K562 (cell line): ENCODE data around the gene DBP. TPM values are rescaled to one million over a fixed set of nuclear protein-coding genes. Genes with fewer than 3 reads are reported as not detected.
A peak's percentile ranks its signal among the peaks of the same experiment; 100 is the strongest.

Experiments used
- BACH1 ChIP-seq: fragments of 200-800 bp; sonication (Bioruptor generic); IDR thresholded peaks from 2 replicates; pipeline ENCODE4 v1.6.1; 2016; ENCODE audit warnings: missing genetic modification characterization, missing compliant biosample characterization
- CC2D1A ChIP-seq: fragments of 450-650 bp; IDR thresholded peaks from 2 replicates; pipeline ENCODE4 v1.6.1; 2017; ENCODE audit warnings: mild to moderate bottlenecking
- ETV6 ChIP-seq, 3 experiments: fragments of 150-350 bp in 1 of 3; sonication (generic) in 1 of 3; formaldehyde crosslinking in 1 of 3; IDR thresholded peaks; 2 replicates each; pipeline versions ENCODE4 v1.6.1 to v1.8.0; 2014 to 2022; ENCODE audit warnings: borderline replicate concordance in 2 of 3, low read depth in 2 of 3, antibody characterized with exemption in 1 of 3, low read length in 1 of 3, mild to moderate bottlenecking in 1 of 3, missing genetic modification reagents in 1 of 3
- HMGN3 ChIP-seq: IDR thresholded peaks from 2 replicates; pipeline ENCODE4 v1.6.1; 2011; ENCODE audit warnings: borderline replicate concordance, low read depth, mild to moderate bottlenecking, mixed read lengths, low read length; ENCODE audit not compliant: insufficient read length; ENCODE audit errors: extremely low read depth
- KLF10 ChIP-seq: fragments of 250-450 bp; sonication (Bioruptor Pico); IDR thresholded peaks from 2 replicates; pipeline ENCODE4 v1.6.1; 2021; ENCODE audit warnings: matching md5 sums
- MCM7 ChIP-seq, 2 experiments: fragments of 450-650 bp; IDR thresholded peaks; 2 replicates each; pipeline ENCODE4 v1.6.1; 2016 to 2018
- NR2C2 ChIP-seq, 2 experiments: fragments of 200-800 bp in 1 of 2; sonication (Bioruptor generic) in 1 of 2; sonication (generic) in 1 of 2; formaldehyde crosslinking in 1 of 2; IDR thresholded peaks; 2 replicates each; pipeline versions ENCODE4 v1.6.1 to v1.8.0; 2016 to 2022; ENCODE audit warnings: mild to moderate bottlenecking in 1 of 2, missing compliant biosample characterization in 1 of 2, missing genetic modification characterization in 1 of 2, missing genetic modification reagents in 1 of 2
- NUFIP1 ChIP-seq: fragments of 450-650 bp; IDR thresholded peaks from 2 replicates; pipeline ENCODE4 v1.6.1; 2018; ENCODE audit not compliant: partially characterized antibody
- PHTF2 ChIP-seq: fragments of 250-450 bp; sonication (Bioruptor Pico); IDR thresholded peaks from 2 replicates; pipeline ENCODE4 v1.5.0; 2021; ENCODE audit warnings: mild to moderate bottlenecking
- RUNX1 ChIP-seq: sonication (generic); IDR thresholded peaks from 2 replicates; pipeline ENCODE4 v1.6.1; 2016; ENCODE audit warnings: antibody characterized with exemption, low read depth
- SAFB ChIP-seq: fragments of 200-400 bp; formaldehyde crosslinking; IDR thresholded peaks from 2 replicates; pipeline ENCODE4 v1.6.1; 2017; ENCODE audit warnings: low read depth, low read length, borderline replicate concordance
- SP1 ChIP-seq: sonication (generic); formaldehyde crosslinking; IDR thresholded peaks from 2 replicates; pipeline ENCODE4 v1.8.1; 2022; ENCODE audit warnings: mild to moderate bottlenecking, missing genetic modification reagents
- SRSF1 ChIP-seq: fragments of 200-400 bp; formaldehyde crosslinking; IDR thresholded peaks from 2 replicates; pipeline ENCODE4 v1.6.1; 2017; ENCODE audit warnings: mild to moderate bottlenecking, low read depth, low read length, moderate library complexity
- TOE1 ChIP-seq, 2 experiments: fragments of 450-650 bp in 1 of 2; sonication (generic) in 1 of 2; formaldehyde crosslinking in 1 of 2; IDR thresholded peaks; 2 replicates each; pipeline versions ENCODE4 v1.7.1 to v1.8.0; 2016 to 2022; ENCODE audit warnings: borderline replicate concordance in 2 of 2, mild to moderate bottlenecking in 2 of 2, antibody characterized with exemption in 1 of 2, inconsistent platforms in 1 of 2, low read depth in 1 of 2, missing genetic modification reagents in 1 of 2, moderate library complexity in 1 of 2
- XRCC3 ChIP-seq: fragments of 450-650 bp; IDR thresholded peaks from 2 replicates; pipeline ENCODE4 v1.6.1; 2017; ENCODE audit warnings: mild to moderate bottlenecking, moderate library complexity
- ZFP36 ChIP-seq: fragments of 150-350 bp; IDR thresholded peaks from 2 replicates; pipeline ENCODE4 v1.6.1; 2018; ENCODE audit warnings: low read length, low read depth; ENCODE audit not compliant: partially characterized antibody
- ZNF143 ChIP-seq: sonication (generic); formaldehyde crosslinking; IDR thresholded peaks from 2 replicates; pipeline ENCODE4 v1.9.0; 2022; ENCODE audit warnings: mild to moderate bottlenecking, missing genetic modification reagents
- ZNF197 ChIP-seq: fragments of 200-800 bp; sonication (Bioruptor generic); IDR thresholded peaks from 2 replicates; pipeline ENCODE4 v1.6.1; 2016; ENCODE audit warnings: low read depth, missing genetic modification characterization, missing compliant biosample characterization
- ZNF232 ChIP-seq: sonication (generic); formaldehyde crosslinking; IDR thresholded peaks from 2 replicates; pipeline ENCODE4 v1.8.0; 2022; ENCODE audit warnings: mild to moderate bottlenecking, missing genetic modification reagents
- polyA plus RNA-seq, 8 experiments: library from polyadenylated mRNA; depleted of rRNA in 4 of 8; stranded (reverse) in 5 of 8; unstranded in 3 of 8; fragments of >200 nt; fragmentation: Nextera tagmentation in 2 of 8; fragmentation: Illumina TruSeq in 1 of 8; extraction: Ambion mirVana in 2 of 8; extraction: Trizol in 1 of 8; gene quantifications; 2 replicates each; pipeline versions ENCODE4 v1.2.1 to v1.2.3, GENCODE V29; 2011 to 2014; ENCODE audit warnings: inconsistent platforms in 1 of 8, missing spikeins in 1 of 8
- total RNA-seq, 7 experiments: library from RNA; depleted of rRNA in 6 of 7; stranded (reverse); fragments of >200 nt in 6 of 7; fragmentation: Illumina TruSeq in 2 of 7; extraction: Trizol in 2 of 7; gene quantifications; 2 replicates each; pipeline versions ENCODE4 v1.2.1 to v1.2.3, GENCODE V29; 2011 to 2021; ENCODE audit warnings: low replicate concordance in 1 of 7
- TF ChIP-seq, protein P1 (sequence below): fragments of 450-650 bp; formaldehyde crosslinking; IDR thresholded peaks from 2 replicates; pipeline ENCODE4 v1.4.0; 2020; ENCODE audit warnings: mild to moderate bottlenecking, moderate library complexity
- TF ChIP-seq, protein P2 (sequence below): sonication (generic); formaldehyde crosslinking; IDR thresholded peaks from 2 replicates; pipeline ENCODE4 v1.8.1; 2023; ENCODE audit warnings: mild to moderate bottlenecking, missing genetic modification reagents
- TF ChIP-seq, protein P3 (sequence below): fragments of 250-450 bp; sonication (Bioruptor Pico); IDR thresholded peaks from 2 replicates; pipeline ENCODE4 v1.4.0; 2020; ENCODE audit warnings: mild to moderate bottlenecking, moderate library complexity
- TF ChIP-seq, protein P4 (sequence below): sonication (generic); formaldehyde crosslinking; IDR thresholded peaks from 2 replicates; pipeline ENCODE4 v1.5.0; 2020; ENCODE audit warnings: missing genetic modification reagents

Gene DBP
- total and polyA plus RNA-seq, 9 of the 15 experiments (the other 6 are each of a cell fraction or from before 2014, with no cell fraction given), result 0.25 to 5.5 (median 1.8) TPM

DNA sequence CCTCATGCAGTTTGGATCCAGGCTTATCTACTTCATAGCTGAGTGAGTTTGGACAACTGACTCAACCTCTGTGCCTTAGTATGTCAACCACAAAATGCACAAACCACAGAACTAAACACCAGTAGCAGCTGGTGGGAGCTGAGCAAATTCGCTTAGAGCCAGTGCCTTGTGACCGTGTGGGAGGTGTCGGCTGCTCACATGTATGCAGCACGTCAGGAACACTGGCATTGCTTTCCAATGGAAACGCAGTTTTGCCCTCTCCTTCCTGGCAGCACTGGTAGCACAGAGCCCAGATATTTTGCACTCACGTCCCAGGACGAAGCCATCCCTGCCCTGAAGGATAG lies 43.9 kb upstream of the DBP start (continued):
- TF ChIP-seq, protein P1, sequence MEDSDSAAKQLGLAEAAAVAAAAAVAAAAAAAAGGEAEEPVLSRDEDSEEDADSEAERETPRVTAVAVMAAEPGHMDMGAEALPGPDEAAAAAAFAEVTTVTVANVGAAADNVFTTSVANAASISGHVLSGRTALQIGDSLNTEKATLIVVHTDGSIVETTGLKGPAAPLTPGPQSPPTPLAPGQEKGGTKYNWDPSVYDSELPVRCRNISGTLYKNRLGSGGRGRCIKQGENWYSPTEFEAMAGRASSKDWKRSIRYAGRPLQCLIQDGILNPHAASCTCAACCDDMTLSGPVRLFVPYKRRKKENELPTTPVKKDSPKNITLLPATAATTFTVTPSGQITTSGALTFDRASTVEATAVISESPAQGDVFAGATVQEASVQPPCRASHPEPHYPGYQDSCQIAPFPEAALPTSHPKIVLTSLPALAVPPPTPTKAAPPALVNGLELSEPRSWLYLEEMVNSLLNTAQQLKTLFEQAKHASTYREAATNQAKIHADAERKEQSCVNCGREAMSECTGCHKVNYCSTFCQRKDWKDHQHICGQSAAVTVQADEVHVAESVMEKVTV, result no peak
- TF ChIP-seq, protein P2, sequence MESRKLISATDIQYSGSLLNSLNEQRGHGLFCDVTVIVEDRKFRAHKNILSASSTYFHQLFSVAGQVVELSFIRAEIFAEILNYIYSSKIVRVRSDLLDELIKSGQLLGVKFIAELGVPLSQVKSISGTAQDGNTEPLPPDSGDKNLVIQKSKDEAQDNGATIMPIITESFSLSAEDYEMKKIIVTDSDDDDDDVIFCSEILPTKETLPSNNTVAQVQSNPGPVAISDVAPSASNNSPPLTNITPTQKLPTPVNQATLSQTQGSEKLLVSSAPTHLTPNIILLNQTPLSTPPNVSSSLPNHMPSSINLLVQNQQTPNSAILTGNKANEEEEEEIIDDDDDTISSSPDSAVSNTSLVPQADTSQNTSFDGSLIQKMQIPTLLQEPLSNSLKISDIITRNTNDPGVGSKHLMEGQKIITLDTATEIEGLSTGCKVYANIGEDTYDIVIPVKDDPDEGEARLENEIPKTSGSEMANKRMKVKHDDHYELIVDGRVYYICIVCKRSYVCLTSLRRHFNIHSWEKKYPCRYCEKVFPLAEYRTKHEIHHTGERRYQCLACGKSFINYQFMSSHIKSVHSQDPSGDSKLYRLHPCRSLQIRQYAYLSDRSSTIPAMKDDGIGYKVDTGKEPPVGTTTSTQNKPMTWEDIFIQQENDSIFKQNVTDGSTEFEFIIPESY, result 0 out of 2 replicates have a peak, but pooled peaks have one; percentile 12
- TF ChIP-seq ZNF232 (CRISPR knock-in tag), result no peak
- TF ChIP-seq ZNF197 (CRISPR knock-in tag), result no peak; the same call in 1 of the 2 replicates
- TF ChIP-seq ZNF143 (CRISPR knock-in tag), result no peak
- TF ChIP-seq BACH1 (tag), result no peak; the same call in 1 of the 2 replicates
- TF ChIP-seq ETV6 (IDR thresholded peaks at IDR 0.05; ENCODE audit: borderline replicate concordance in 1 of 2, low read depth in 2 of 2, low read length in 1 of 2), result no peak
- TF ChIP-seq ETV6 (CRISPR knock-in tag; IDR thresholded peaks at IDR 0.05; ENCODE audit: borderline replicate concordance), result no peak
- TF ChIP-seq NR2C2 (CRISPR knock-in tag; IDR thresholded peaks at IDR 0.05), result no peak
- TF ChIP-seq NR2C2 (tag; IDR thresholded peaks at IDR 0.05), result no peak; the same call in 1 of the 2 replicates
- TF ChIP-seq, protein P3, sequence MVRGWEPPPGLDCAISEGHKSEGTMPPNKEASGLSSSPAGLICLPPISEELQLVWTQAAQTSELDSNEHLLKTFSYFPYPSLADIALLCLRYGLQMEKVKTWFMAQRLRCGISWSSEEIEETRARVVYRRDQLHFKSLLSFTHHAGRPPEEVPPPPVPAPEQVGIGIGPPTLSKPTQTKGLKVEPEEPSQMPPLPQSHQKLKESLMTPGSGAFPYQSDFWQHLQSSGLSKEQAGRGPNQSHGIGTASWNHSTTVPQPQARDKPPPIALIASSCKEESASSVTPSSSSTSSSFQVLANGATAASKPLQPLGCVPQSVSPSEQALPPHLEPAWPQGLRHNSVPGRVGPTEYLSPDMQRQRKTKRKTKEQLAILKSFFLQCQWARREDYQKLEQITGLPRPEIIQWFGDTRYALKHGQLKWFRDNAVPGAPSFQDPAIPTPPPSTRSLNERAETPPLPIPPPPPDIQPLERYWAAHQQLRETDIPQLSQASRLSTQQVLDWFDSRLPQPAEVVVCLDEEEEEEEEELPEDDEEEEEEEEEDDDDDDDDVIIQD (CRISPR knock-in tag), result no peak
- no peak for TF ChIP-seq PHTF2 (CRISPR knock-in tag)
- TF ChIP-seq NUFIP1, result no peak
- TF ChIP-seq XRCC3, result no peak
- peak; percentile 57; the same call in 1 of the 2 replicates for TF ChIP-seq SP1 (CRISPR knock-in tag)
- no peak for TF ChIP-seq HMGN3
- peak; percentile 28; the same call in 1 of the 2 replicates for TF ChIP-seq TOE1 (IDR thresholded peaks at IDR 0.05; ENCODE audit: borderline replicate concordance)
- no peak for TF ChIP-seq TOE1 (CRISPR knock-in tag; IDR thresholded peaks at IDR 0.05; ENCODE audit: borderline replicate concordance, low read depth)
- TF ChIP-seq SRSF1, result no peak
- TF ChIP-seq MCM7 (IDR thresholded peaks at IDR 0.05), result no peak
- peak; percentile 19 for TF ChIP-seq ZFP36
- TF ChIP-seq, protein P4, sequence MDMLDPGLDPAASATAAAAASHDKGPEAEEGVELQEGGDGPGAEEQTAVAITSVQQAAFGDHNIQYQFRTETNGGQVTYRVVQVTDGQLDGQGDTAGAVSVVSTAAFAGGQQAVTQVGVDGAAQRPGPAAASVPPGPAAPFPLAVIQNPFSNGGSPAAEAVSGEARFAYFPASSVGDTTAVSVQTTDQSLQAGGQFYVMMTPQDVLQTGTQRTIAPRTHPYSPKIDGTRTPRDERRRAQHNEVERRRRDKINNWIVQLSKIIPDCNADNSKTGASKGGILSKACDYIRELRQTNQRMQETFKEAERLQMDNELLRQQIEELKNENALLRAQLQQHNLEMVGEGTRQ (CRISPR knock-in tag), result no peak
- no peak for TF ChIP-seq CC2D1A
- TF ChIP-seq RUNX1, result no peak
- no peak for TF ChIP-seq KLF10 (CRISPR knock-in tag)
- TF ChIP-seq SAFB, result no peak
